Kidney glomerular epithelial cell (primary cell): ENCODE data around the gene SMAD6.
A peak's percentile ranks its signal among the peaks of the same experiment; 100 is the strongest.

ENCODE experiments used
- DNase-seq: peaks from one replicate; lab custom pipeline; 2025; lab: John Stamatoyannopoulos, UW

SMAD6 gene

GRCh38 chr15:66798426-66799061 is 96.5 kb downstream of the SMAD6 start:
- peak; percentile 66 for DNase-seq

GRCh38 chr15:66799242-66799641 is 97.2 kb downstream of the SMAD6 start:
- no peak for DNase-seq

GRCh38 chr15:66800584-66801235 is 98.7 kb downstream of the SMAD6 start:
- no peak for DNase-seq

- no peak for DNase-seq
Measured at GRCh38 chr15:66801266-66801665, 99.2 kb downstream of the SMAD6 start.

GRCh38 chr15:66802025-66803001 is 100.3 kb downstream of the SMAD6 start:
- no peak for DNase-seq

GRCh38 chr15:66803182-66803729 is 101.2 kb downstream of the SMAD6 start:
- DNase-seq: peak; percentile 93

GRCh38 chr15:66803749-66804148 is 101.7 kb downstream of the SMAD6 start:
- DNase-seq: no peak

- DNase-seq: no peak
Measured at GRCh38 chr15:66805202-66805885, 103.3 kb downstream of the SMAD6 start.

- DNase-seq: no peak
Measured at GRCh38 chr15:66808181-66808824, 106.3 kb downstream of the SMAD6 start.

- no peak for DNase-seq
Measured at GRCh38 chr15:66809664-66810063, 107.6 kb downstream of the SMAD6 start.

- no peak for DNase-seq
Measured at GRCh38 chr15:66815318-66815717, 113.3 kb downstream of the SMAD6 start.

- no peak for DNase-seq
Measured at GRCh38 chr15:66816201-66816600, 114.2 kb downstream of the SMAD6 start.

GRCh38 chr15:66819084-66819483 is 117.0 kb downstream of the SMAD6 start:
- no peak for DNase-seq

- DNase-seq: no peak
Measured at GRCh38 chr15:66820481-66821176, 118.6 kb downstream of the SMAD6 start.

GRCh38 chr15:66821307-66821706 is 119.3 kb downstream of the SMAD6 start:
- DNase-seq: no peak

GRCh38 chr15:66822114-66822513 is 120.1 kb downstream of the SMAD6 start:
- DNase-seq: no peak

GRCh38 chr15:66822576-66822975 is 120.5 kb downstream of the SMAD6 start:
- DNase-seq: no peak

GRCh38 chr15:66823601-66824000 is 121.6 kb downstream of the SMAD6 start:
- DNase-seq: no peak

GRCh38 chr15:66824424-66824823 is 122.4 kb downstream of the SMAD6 start:
- DNase-seq: no peak

- DNase-seq: no peak
Measured at GRCh38 chr15:66825139-66825538, 123.1 kb downstream of the SMAD6 start.

- no peak for DNase-seq
Measured at GRCh38 chr15:66825731-66826130, 123.7 kb downstream of the SMAD6 start.
